Stimulated activated effector memory CD8-positive, alpha-beta T cell treated with anti-CD3 and anti-CD28 coated beads, Interleukin-12 subunit alpha, Interleukin-12 subunit beta, amount 100 ng/mL, for 72 hours (primary cell): ENCODE data around the gene ASS1.

Experiments used
- ATAC-seq: fragments of 150-1000 bp; cut with Tn5 transposase; 2 replicates; pipeline ENCODE4 v1.10.0; 2021
- DNase-seq, 2 donors: peaks; one replicate each; pipeline ENCODE4 v3.0.0; 2021 to 2022; ENCODE audit warnings: low spot score in 2 of 2
- H3K27ac Mint-ChIP-seq: one replicate; pipeline ENCODE4 v1.8.0; 2022; ENCODE audit warnings: mild to moderate bottlenecking, mixed read lengths
- H3K36me3 Mint-ChIP-seq: one replicate; pipeline ENCODE4 v1.8.0; 2022; ENCODE audit warnings: mild to moderate bottlenecking, mixed read lengths
- H3K4me1 Mint-ChIP-seq: one replicate; pipeline ENCODE4 v1.8.0; 2022; ENCODE audit warnings: mixed read lengths
- H3K4me3 Mint-ChIP-seq: one replicate; pipeline ENCODE4 v1.8.0; 2022; ENCODE audit warnings: mild to moderate bottlenecking, mixed read lengths
- H3K9me3 Mint-ChIP-seq: one replicate; pipeline ENCODE4 v1.8.0; 2022; ENCODE audit warnings: mixed read lengths

ASS1 gene

GRCh38 chr9:130528674-130529073 is 83.9 kb downstream of the ASS1 start:
- ATAC-seq (no peak), DNase-seq (no peak)
- no peaks in the 10 kb centered on the region for H3K36me3 Mint-ChIP-seq
- no peaks in the 10 kb centered on the region for H3K9me3 Mint-ChIP-seq
- H3K4me3 Mint-ChIP-seq = no peak overlapping the region
- no peak overlapping the region for H3K27ac Mint-ChIP-seq
- no peaks in the 10 kb centered on the region for H3K4me1 Mint-ChIP-seq

- H3K4me3 Mint-ChIP-seq = no peak overlapping the region
- H3K27ac Mint-ChIP-seq = no peak overlapping the region
- H3K4me1 Mint-ChIP-seq = no peaks in the 10 kb centered on the region
- DNase-seq = no peak
- ATAC-seq = no peak
- no peaks in the 10 kb centered on the region for H3K9me3 Mint-ChIP-seq
- no peaks in the 10 kb centered on the region for H3K36me3 Mint-ChIP-seq
Observed at GRCh38 chr9:130530938-130531337, 86.2 kb downstream of the ASS1 start.

- Mint-ChIP-seq H3K4me3 (no peak overlapping the region), H3K4me1 (peaks cover 2% of the 10 kb centered on the region), H3K36me3 (no peaks in the 10 kb centered on the region), H3K9me3 (no peaks in the 10 kb centered on the region), H3K27ac (no peak overlapping the region)
- DNase-seq (no peak), ATAC-seq (no peak)
Observed at GRCh38 chr9:130531670-130532069, 86.9 kb downstream of the ASS1 start.

- no peaks in the 10 kb centered on the region for H3K9me3 Mint-ChIP-seq
- no peak overlapping the region for H3K27ac Mint-ChIP-seq
- no peak overlapping the region for H3K4me3 Mint-ChIP-seq
- no peaks in the 10 kb centered on the region for H3K36me3 Mint-ChIP-seq
- ATAC-seq = no peak
- DNase-seq = no peak
- peaks cover 8% of the 10 kb centered on the region for H3K4me1 Mint-ChIP-seq
Observed at GRCh38 chr9:130532426-130533080, 87.8 kb downstream of the ASS1 start.

- no peak overlapping the region for H3K27ac Mint-ChIP-seq
- H3K4me3 Mint-ChIP-seq = peak overlapping the region; percentile 34
- DNase-seq (no peak), ATAC-seq (no peak)
- no peaks in the 10 kb centered on the region for H3K9me3 Mint-ChIP-seq
- peaks cover 14% of the 10 kb centered on the region for H3K4me1 Mint-ChIP-seq
- no peaks in the 10 kb centered on the region for H3K36me3 Mint-ChIP-seq
Observed at GRCh38 chr9:130535818-130536521, 91.2 kb downstream of the ASS1 start.

GRCh38 chr9:130536701-130537107 is 91.9 kb downstream of the ASS1 start:
- H3K9me3 Mint-ChIP-seq = no peaks in the 10 kb centered on the region
- no peaks in the 10 kb centered on the region for H3K36me3 Mint-ChIP-seq
- peaks cover 14% of the 10 kb centered on the region for H3K4me1 Mint-ChIP-seq
- H3K27ac Mint-ChIP-seq = no peak overlapping the region
- ATAC-seq (peak; percentile 27), DNase-seq (no peak)
- H3K4me3 Mint-ChIP-seq = no peak overlapping the region

GRCh38 chr9:130537346-130538050 is 92.7 kb downstream of the ASS1 start:
- no peak overlapping the region for H3K27ac Mint-ChIP-seq
- no peaks in the 10 kb centered on the region for H3K9me3 Mint-ChIP-seq
- H3K4me1 Mint-ChIP-seq = peaks cover 14% of the 10 kb centered on the region
- DNase-seq = no peak
- no peak overlapping the region for H3K4me3 Mint-ChIP-seq
- H3K36me3 Mint-ChIP-seq = no peaks in the 10 kb centered on the region
- ATAC-seq = peak; percentile 49

- H3K9me3 Mint-ChIP-seq = no peaks in the 10 kb centered on the region
- no peaks in the 10 kb centered on the region for H3K36me3 Mint-ChIP-seq
- H3K27ac Mint-ChIP-seq = no peak overlapping the region
- ATAC-seq (no peak), DNase-seq (no peak)
- no peak overlapping the region for H3K4me3 Mint-ChIP-seq
- peaks cover 14% of the 10 kb centered on the region for H3K4me1 Mint-ChIP-seq
Observed at GRCh38 chr9:130539420-130540223, 94.9 kb downstream of the ASS1 start.

GRCh38 chr9:130541533-130541932 is 96.8 kb downstream of the ASS1 start:
- ATAC-seq = no peak
- Mint-ChIP-seq H3K36me3 (no peaks in the 10 kb centered on the region), H3K4me3 (no peak overlapping the region), H3K4me1 (peaks cover 13% of the 10 kb centered on the region), H3K27ac (no peak overlapping the region), H3K9me3 (no peaks in the 10 kb centered on the region)
- DNase-seq = no peak

GRCh38 chr9:130542038-130542437 is 97.3 kb downstream of the ASS1 start:
- Mint-ChIP-seq H3K27ac (no peak overlapping the region), H3K4me3 (no peak overlapping the region), H3K9me3 (no peaks in the 10 kb centered on the region), H3K4me1 (peaks cover 8% of the 10 kb centered on the region), H3K36me3 (no peaks in the 10 kb centered on the region)
- no peak for DNase-seq
- ATAC-seq = no peak

- H3K4me3 Mint-ChIP-seq = no peak overlapping the region
- H3K4me1 Mint-ChIP-seq = peaks cover 5% of the 10 kb centered on the region
- no peak overlapping the region for H3K27ac Mint-ChIP-seq
- ATAC-seq (no peak), DNase-seq (no peak)
- no peaks in the 10 kb centered on the region for H3K9me3 Mint-ChIP-seq
- no peaks in the 10 kb centered on the region for H3K36me3 Mint-ChIP-seq
Observed at GRCh38 chr9:130542457-130543228, 97.9 kb downstream of the ASS1 start.

GRCh38 chr9:130543368-130543767 is 98.6 kb downstream of the ASS1 start:
- no peak for ATAC-seq
- Mint-ChIP-seq H3K27ac (no peak overlapping the region), H3K4me3 (no peak overlapping the region), H3K9me3 (no peaks in the 10 kb centered on the region), H3K4me1 (no peaks in the 10 kb centered on the region), H3K36me3 (no peaks in the 10 kb centered on the region)
- DNase-seq = no peak

GRCh38 chr9:130543859-130544258 is 99.1 kb downstream of the ASS1 start:
- DNase-seq (no peak), ATAC-seq (no peak)
- Mint-ChIP-seq H3K9me3 (no peaks in the 10 kb centered on the region), H3K27ac (no peak overlapping the region), H3K4me1 (no peaks in the 10 kb centered on the region), H3K36me3 (no peaks in the 10 kb centered on the region), H3K4me3 (no peak overlapping the region)

GRCh38 chr9:130544364-130544763 is 99.6 kb downstream of the ASS1 start:
- ATAC-seq (no peak), DNase-seq (no peak)
- Mint-ChIP-seq H3K9me3 (peaks cover 4% of the 10 kb centered on the region), H3K27ac (no peak overlapping the region), H3K4me3 (no peak overlapping the region), H3K4me1 (no peaks in the 10 kb centered on the region), H3K36me3 (no peaks in the 10 kb centered on the region)

- Mint-ChIP-seq H3K4me1 (no peaks in the 10 kb centered on the region), H3K9me3 (peaks cover 4% of the 10 kb centered on the region), H3K4me3 (no peak overlapping the region), H3K27ac (no peak overlapping the region), H3K36me3 (no peaks in the 10 kb centered on the region)
- ATAC-seq = no peak
- DNase-seq = no peak
Observed at GRCh38 chr9:130548103-130548502, 103.3 kb downstream of the ASS1 start.
